Ectodermal cell (in vitro differentiated cells): ENCODE measurements around the gene POMT2. TPM values are rescaled to one million over a fixed set of nuclear protein-coding genes. Genes with fewer than 3 reads are reported as not detected.

Experiments
- H3K27ac ChIP-seq: 2 replicates; pipeline ENCODE4 v1.7.0; 2013; ENCODE audit warnings: mild to moderate bottlenecking, low read depth, low read length; ENCODE audit not compliant: insufficient read depth, poor library complexity, severe bottlenecking
- H3K27me3 ChIP-seq: 2 replicates; pipeline ENCODE4 v1.7.0; 2013; ENCODE audit warnings: mild to moderate bottlenecking, low read length; ENCODE audit not compliant: insufficient read depth, control insufficient read depth, poor library complexity, severe bottlenecking
- H3K36me3 ChIP-seq: one replicate; pipeline ENCODE4 v1.7.0; 2013; ENCODE audit warnings: low read length; ENCODE audit not compliant: control insufficient read depth, insufficient read depth
- H3K4me1 ChIP-seq: one replicate; pipeline ENCODE4 v1.7.0; 2013; ENCODE audit warnings: low read length; ENCODE audit not compliant: control insufficient read depth, insufficient read depth
- H3K4me3 ChIP-seq: 2 replicates; pipeline ENCODE4 v1.7.0; 2013; ENCODE audit warnings: low read depth, low read length, control low read depth; ENCODE audit not compliant: insufficient read depth
- H3K9me3 ChIP-seq: 2 replicates; pipeline ENCODE4 v1.7.0; 2013; ENCODE audit warnings: mild to moderate bottlenecking, low read length, moderate library complexity; ENCODE audit not compliant: control insufficient read depth
- WGBS, 2 experiments: methylation state at CpG; one replicate each; pipeline ENCODE4 v1.1.7; 2013; ENCODE audit warnings: missing lambda C conversion rate in 2 of 2; 5-methylcytosine and 5-hydroxymethylcytosine counted together
- polyA plus RNA-seq, 4 experiments: library from polyadenylated mRNA; stranded (reverse); fragments of 50-300 nt; gene quantifications; one replicate each; pipeline ENCODE4 v1.2.3, GENCODE V29; 2013

The POMT2 gene, protein sequence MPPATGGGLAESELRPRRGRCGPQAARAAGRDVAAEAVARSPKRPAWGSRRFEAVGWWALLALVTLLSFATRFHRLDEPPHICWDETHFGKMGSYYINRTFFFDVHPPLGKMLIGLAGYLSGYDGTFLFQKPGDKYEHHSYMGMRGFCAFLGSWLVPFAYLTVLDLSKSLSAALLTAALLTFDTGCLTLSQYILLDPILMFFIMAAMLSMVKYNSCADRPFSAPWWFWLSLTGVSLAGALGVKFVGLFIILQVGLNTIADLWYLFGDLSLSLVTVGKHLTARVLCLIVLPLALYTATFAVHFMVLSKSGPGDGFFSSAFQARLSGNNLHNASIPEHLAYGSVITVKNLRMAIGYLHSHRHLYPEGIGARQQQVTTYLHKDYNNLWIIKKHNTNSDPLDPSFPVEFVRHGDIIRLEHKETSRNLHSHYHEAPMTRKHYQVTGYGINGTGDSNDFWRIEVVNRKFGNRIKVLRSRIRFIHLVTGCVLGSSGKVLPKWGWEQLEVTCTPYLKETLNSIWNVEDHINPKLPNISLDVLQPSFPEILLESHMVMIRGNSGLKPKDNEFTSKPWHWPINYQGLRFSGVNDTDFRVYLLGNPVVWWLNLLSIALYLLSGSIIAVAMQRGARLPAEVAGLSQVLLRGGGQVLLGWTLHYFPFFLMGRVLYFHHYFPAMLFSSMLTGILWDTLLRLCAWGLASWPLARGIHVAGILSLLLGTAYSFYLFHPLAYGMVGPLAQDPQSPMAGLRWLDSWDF
- 36.0 TPM for polyA plus RNA-seq (2013, experiment 1 of 4)
- polyA plus RNA-seq (2013, experiment 2 of 4) = 37.7 TPM
- 19.0 TPM for polyA plus RNA-seq (2013, experiment 3 of 4)
- 20.8 TPM for polyA plus RNA-seq (2013, experiment 4 of 4)

DNA sequence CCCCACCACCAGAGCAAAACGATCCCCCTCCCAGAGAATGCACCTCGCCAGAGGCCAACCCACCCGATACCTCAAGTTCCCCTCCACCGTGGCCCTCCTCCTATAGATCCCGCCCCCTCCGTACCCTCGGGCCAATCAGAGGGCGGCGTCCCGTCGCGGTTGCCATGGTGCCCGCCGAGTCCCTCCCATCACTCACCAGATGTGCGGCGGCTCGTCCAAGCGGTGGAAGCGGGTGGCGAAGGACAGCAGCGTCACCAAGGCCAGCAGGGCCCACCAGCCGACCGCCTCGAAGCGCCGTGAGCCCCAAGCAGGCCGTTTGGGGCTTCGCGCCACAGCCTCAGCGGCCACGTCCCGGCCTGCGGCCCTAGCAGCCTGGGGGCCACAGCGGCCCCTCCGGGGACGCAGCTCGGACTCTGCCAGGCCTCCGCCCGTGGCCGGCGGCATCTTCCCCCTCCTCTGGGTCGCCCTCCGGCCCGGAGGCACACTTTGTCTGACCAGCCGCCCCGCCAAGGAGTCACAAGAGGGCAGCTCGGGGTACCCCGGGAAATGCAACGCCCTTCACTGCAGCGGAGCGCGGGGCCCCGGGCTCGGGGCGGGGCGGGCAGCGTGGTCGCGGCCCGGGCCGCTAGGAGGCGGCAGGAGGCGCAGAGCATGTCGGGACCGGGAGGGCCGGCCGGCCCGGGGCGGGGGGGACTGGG is at the start of gene POMT2:
TSS of gene POMT2 (minus strand) at position 646 of the 698 bp plus-strand sequence. CDS start at position 444, 202 bp downstream.
- H3K9me3 ChIP-seq = no peaks in the 10 kb centered on the region
- H3K27me3 ChIP-seq = no peaks in the 10 kb centered on the region
- no peaks in the 10 kb centered on the region for H3K36me3 ChIP-seq
- H3K4me3 ChIP-seq = peak within 1 kb of the TSS; percentile 74
- peak within 1 kb of the TSS; percentile 96 for H3K27ac ChIP-seq
- H3K4me1 ChIP-seq = peaks cover 26% of the 10 kb centered on the region
- WGBS, 2 experiments = 0% methylated on average over 69 of the region's 69 CpGs

DNA sequence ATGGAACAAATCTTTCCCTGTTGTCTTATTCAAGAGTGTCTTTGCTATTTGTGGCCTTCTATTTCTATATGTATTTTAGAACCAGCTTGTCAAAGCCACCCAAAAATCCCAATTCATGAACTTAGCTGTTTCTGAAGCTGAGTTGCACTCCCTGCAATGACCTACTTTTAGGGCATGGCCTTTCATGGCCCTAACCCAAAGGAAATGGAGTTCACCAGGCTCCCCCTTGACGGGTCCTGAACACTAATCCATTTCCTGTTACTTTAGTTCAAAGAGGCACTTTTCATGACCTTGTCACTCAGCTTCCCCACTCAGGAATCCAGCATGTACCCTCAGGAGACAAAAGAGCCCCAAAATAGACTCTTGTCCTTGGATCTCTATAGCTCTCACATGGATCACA is 48.6 kb upstream of the POMT2 start:
- Histone ChIP-seq H3K9me3 (no peaks in the 10 kb centered on the region), H3K27me3 (no peaks in the 10 kb centered on the region), H3K27ac (no peak overlapping the region), H3K4me1 (no peaks in the 10 kb centered on the region), H3K4me3 (no peak overlapping the region), H3K36me3 (no peaks in the 10 kb centered on the region)
- WGBS, 2 experiments = 82 to 83% methylated on average over 1 of the region's 1 CpG

DNA sequence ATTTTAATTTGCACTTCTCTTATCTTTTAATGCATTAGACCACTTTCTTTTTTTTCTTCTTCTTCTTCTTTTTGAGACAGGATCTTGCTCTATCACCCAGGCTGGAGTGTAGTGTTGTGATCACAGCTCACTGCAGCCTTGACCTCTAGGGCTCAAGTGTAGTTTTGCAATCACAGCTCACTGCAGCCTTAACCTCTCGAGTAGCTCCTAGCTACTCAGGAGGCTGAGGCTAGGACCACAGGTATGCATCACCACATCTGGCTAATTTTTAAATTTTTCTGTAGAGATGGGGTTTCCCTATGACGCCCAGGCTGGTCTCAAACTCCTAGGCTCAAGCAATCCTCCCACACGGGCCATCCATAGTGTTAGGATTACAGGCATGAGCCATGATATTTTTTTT is 43.5 kb upstream of the POMT2 start:
- whole genome bisulfite sequencing, 2 experiments = 84 to 94% methylated on average over 3 of the region's 3 CpGs
- H3K27ac ChIP-seq = no peak overlapping the region
- no peaks in the 10 kb centered on the region for H3K9me3 ChIP-seq
- no peak overlapping the region for H3K4me3 ChIP-seq
- no peaks in the 10 kb centered on the region for H3K4me1 ChIP-seq
- H3K27me3 ChIP-seq = no peaks in the 10 kb centered on the region
- H3K36me3 ChIP-seq = no peaks in the 10 kb centered on the region

DNA sequence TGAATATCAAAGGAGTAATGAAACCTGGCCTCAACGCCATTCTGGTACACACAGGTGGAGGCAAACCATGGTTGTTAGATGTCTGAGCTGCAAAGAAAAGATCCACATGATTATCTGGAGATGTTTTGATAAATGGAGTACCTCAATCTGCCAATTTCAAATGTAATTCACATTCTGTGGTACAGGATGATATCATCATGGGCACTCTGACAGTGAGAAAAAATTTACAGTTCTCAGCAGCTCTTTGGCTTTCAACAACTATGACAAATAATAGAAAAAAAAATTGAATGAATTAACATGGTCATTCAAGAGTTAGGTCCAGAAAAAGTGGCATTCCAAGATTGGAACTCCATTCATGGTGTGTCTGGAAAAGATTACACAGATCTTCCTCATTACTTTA is 38.9 kb upstream of the POMT2 start:
- no peaks in the 10 kb centered on the region for H3K4me1 ChIP-seq
- 93 to 100% methylated on average over 1 of the region's 1 CpG for WGBS, 2 experiments
- no peak overlapping the region for H3K27ac ChIP-seq
- H3K36me3 ChIP-seq = no peaks in the 10 kb centered on the region
- no peaks in the 10 kb centered on the region for H3K9me3 ChIP-seq
- H3K27me3 ChIP-seq = no peaks in the 10 kb centered on the region
- H3K4me3 ChIP-seq = no peak overlapping the region

DNA sequence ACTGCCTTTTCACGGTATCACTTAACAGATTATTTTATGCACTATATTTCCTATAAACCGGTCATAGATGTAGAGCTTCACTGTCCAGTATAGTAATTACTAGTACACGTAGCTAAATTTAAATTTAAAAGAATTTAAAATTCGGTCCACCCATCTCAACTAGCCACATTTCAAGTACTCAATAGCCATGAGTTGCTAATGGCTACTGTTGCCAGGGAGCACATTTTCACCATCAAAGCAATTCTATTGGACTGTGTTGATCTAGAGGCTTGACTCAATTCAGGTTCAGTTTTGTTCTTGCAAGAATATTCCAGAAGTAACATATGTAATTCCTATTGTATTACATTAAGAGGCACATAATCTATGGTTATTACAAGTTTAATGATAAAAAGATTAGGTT is 36.2 kb upstream of the POMT2 start:
- no peaks in the 10 kb centered on the region for H3K9me3 ChIP-seq
- H3K36me3 ChIP-seq = no peaks in the 10 kb centered on the region
- no peak overlapping the region for H3K4me3 ChIP-seq
- 90 to 91% methylated on average over 4 of the region's 4 CpGs for WGBS, 2 experiments
- no peaks in the 10 kb centered on the region for H3K4me1 ChIP-seq
- H3K27me3 ChIP-seq = no peaks in the 10 kb centered on the region
- H3K27ac ChIP-seq = no peak overlapping the region

DNA sequence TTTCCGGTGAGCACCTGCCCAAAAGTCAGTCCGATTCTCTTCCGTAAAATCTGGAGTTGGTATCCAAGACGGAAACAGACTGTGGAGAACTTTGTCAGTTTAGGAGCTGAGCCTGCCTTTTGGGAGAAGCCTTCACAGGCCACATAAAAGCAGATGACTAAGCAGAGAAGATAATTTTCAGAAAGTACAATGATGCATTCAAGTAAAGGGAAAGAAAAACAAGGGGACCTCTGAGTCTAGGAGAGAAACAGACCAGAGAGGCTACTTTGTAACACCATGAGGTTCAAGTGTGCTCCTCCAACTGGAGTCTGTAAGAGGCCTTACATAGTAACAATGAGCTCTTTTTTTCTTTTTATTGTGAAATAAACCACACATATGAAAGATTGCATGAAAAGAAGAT is 35.1 kb upstream of the POMT2 start:
- H3K27ac ChIP-seq = no peak overlapping the region
- H3K36me3 ChIP-seq = no peaks in the 10 kb centered on the region
- 95 to 97% methylated on average over 4 of the region's 4 CpGs for WGBS, 2 experiments
- H3K4me3 ChIP-seq = no peak overlapping the region
- H3K4me1 ChIP-seq = no peaks in the 10 kb centered on the region
- H3K9me3 ChIP-seq = no peaks in the 10 kb centered on the region
- no peaks in the 10 kb centered on the region for H3K27me3 ChIP-seq

DNA sequence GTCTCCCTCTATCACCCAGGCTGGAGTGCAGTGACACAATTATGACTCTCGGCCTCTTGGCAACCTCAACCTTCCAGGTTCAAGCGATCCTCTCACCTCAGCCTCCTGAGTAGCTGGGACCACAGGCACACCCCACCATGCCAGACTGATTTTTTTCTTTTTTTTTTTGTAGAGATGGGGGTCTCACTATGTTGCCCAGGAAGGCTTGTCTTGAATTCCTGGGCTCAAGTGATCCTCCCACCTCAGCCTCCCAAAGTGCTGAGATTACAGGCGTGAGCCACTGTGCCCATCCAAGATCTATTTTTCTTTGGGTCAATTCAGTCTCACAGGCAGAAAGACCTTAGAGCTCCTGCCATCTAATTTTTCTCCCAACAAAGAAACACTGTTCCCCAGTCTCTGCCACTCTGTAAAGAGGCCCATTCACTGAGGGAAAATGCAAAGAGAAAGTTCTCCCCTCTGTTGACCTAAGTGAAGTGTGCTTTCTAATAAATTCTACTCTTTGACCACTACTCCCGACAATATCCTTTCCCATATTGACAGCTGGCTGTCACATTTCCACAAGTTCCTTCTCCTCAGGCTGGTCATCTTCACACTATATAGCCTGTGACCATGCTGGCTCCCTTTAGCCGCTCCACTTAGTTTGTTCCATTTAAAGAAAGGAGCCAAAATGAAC is 32.9 kb upstream of the POMT2 start:
- no peaks in the 10 kb centered on the region for H3K9me3 ChIP-seq
- no peak overlapping the region for H3K27ac ChIP-seq
- no peaks in the 10 kb centered on the region for H3K4me1 ChIP-seq
- H3K36me3 ChIP-seq = no peaks in the 10 kb centered on the region
- H3K4me3 ChIP-seq = no peak overlapping the region
- WGBS, 2 experiments = 93 to 96% methylated on average over 5 of the region's 5 CpGs
- no peaks in the 10 kb centered on the region for H3K27me3 ChIP-seq

DNA sequence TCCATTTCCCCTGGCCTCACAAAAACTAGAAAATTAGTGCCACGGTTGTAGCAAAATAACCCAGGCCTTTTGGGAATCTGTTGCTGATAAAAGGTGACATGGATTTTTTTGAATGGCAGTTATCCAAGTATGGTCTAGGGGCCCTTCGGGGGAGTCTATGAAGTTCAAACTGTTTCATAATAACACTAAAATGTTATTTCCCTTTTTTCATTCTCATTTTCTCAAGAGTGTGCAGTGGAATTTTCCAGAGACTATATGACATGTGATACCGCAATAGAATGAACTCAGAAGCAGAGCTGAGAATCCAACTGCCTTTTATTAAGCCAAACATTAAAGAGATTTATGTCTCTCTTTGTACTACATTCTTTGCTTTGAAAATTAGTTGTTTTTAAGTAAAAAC is 27.1 kb upstream of the POMT2 start:
- no peaks in the 10 kb centered on the region for H3K36me3 ChIP-seq
- no peaks in the 10 kb centered on the region for H3K27me3 ChIP-seq
- no peaks in the 10 kb centered on the region for H3K9me3 ChIP-seq
- peaks cover 3% of the 10 kb centered on the region for H3K4me1 ChIP-seq
- WGBS, 2 experiments = 87 to 97% methylated on average over 3 of the region's 3 CpGs
- no peak overlapping the region for H3K4me3 ChIP-seq
- no peak overlapping the region for H3K27ac ChIP-seq

DNA sequence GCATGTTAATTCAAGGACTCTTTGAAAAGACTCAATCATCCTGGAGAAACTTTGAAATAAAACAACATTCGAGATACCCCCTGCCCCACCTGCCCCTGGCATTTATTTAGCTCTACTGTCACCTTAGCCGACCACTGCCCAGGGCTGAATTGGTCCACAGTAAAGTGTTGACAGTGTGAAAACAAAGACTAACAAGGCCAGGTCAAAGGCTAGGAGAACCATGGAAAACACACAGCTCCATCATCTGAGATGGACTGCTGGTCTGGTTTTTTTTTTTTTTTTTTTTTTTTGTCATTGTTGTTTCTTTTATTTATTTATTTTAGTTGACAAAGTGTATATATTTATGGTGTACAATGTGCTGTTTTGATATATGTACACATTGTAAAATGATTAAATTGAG is 25.8 kb upstream of the POMT2 start:
- Histone ChIP-seq H3K4me1 (peaks cover 3% of the 10 kb centered on the region), H3K27me3 (no peaks in the 10 kb centered on the region), H3K4me3 (no peak overlapping the region), H3K9me3 (no peaks in the 10 kb centered on the region), H3K27ac (no peak overlapping the region), H3K36me3 (peaks cover under 1% of the 10 kb centered on the region)
- 94 to 95% methylated on average over 2 of the region's 2 CpGs for WGBS, 2 experiments
